SK-N-MC (cell line): ENCODE data around the gene CAPN15.
"Not testable (repeated sequence)": the region's sequence is repeated elsewhere in the genome, so short reads cannot be mapped to it uniquely, and the experiment has no call there.

ENCODE experiments used
- EZH2 ChIP-seq: fragments of 200-600 bp; sonication (generic); IDR thresholded peaks from one replicate; pipeline ENCODE4 v1.6.1; 2017; ENCODE audit warnings: antibody characterized with exemption
- FOXP2 ChIP-seq: optimal IDR thresholded peaks from 2 replicates; pipeline ENCODE3; 2011; ENCODE audit warnings: mild to moderate bottlenecking, moderate library complexity; ENCODE audit not compliant: insufficient read depth; ENCODE audit errors: extremely low read length, control extremely low read depth
- POLR2AphosphoS5 ChIP-seq: IDR thresholded peaks from 2 replicates; pipeline ENCODE4 v1.6.1; 2012; ENCODE audit warnings: mild to moderate bottlenecking, low read depth, low read length, borderline replicate concordance

DNA sequence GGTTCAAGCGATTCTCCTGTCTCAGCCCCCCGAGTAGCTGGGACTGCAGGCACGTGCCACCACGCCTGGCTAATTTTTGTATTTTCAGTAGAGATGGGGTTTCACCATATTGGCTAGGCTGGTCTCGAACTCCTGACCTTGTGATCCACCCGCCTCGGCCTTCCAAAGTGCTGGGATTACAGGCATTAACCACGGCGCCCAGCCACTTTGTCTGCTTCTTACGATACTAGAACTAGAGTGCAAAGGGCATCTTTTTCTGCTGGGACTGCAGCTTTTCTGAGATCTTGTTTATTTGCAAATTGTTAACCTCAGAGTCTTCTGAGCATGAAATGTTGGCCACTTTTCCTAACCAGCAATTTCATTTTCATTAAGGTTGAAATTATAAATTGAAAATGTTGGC lies 49.2 kb upstream of the CAPN15 start:
- not testable (repeated sequence) for TF ChIP-seq EZH2, POLR2AphosphoS5, FOXP2
